HepG2 (cell line): ENCODE results near the gene PRM2. TPM values are rescaled to one million over a fixed set of nuclear protein-coding genes. Genes with fewer than 3 reads are reported as not detected.

ENCODE experiments used
- BHLHE40 ChIP-seq: IDR thresholded peaks from 2 replicates; pipeline ENCODE4 v1.6.1; 2011; ENCODE audit warnings: low read length, improper control_type of control experiment
- HNF4A ChIP-seq: sonication (generic); formaldehyde crosslinking; IDR thresholded peaks from 2 replicates; pipeline ENCODE4 v1.4.0; 2020; ENCODE audit warnings: missing genetic modification reagents
- KAT2B ChIP-seq: fragments of 150-350 bp; IDR thresholded peaks from 2 replicates; pipeline ENCODE4 v1.6.1; 2014; ENCODE audit warnings: low read depth, low read length, borderline replicate concordance
- KIAA2018 ChIP-seq: sonication (generic); formaldehyde crosslinking; IDR thresholded peaks from 2 replicates; pipeline ENCODE4 v1.5.0; 2020; ENCODE audit warnings: mild to moderate bottlenecking, missing genetic modification reagents, borderline replicate concordance
- YEATS2 ChIP-seq: sonication (generic); formaldehyde crosslinking; IDR thresholded peaks from 2 replicates; pipeline ENCODE4 v1.4.0; 2020; ENCODE audit warnings: missing genetic modification reagents, borderline replicate concordance
- ZBTB14 ChIP-seq: sonication (generic); formaldehyde crosslinking; IDR thresholded peaks from 2 replicates; pipeline ENCODE4 v1.4.0; 2020; ENCODE audit warnings: missing genetic modification reagents
- ZBTB34 ChIP-seq: sonication (generic); formaldehyde crosslinking; IDR thresholded peaks from 2 replicates; pipeline ENCODE4 v1.8.0; 2022; ENCODE audit warnings: mild to moderate bottlenecking, missing genetic modification reagents
- ZNF710 ChIP-seq: sonication (generic); formaldehyde crosslinking; IDR thresholded peaks from 2 replicates; pipeline ENCODE4 v1.5.0; 2020; ENCODE audit warnings: mild to moderate bottlenecking, missing genetic modification reagents, borderline replicate concordance
- polyA plus RNA-seq, 8 experiments: library from polyadenylated mRNA; depleted of rRNA in 3 of 8; stranded (reverse) in 7 of 8; unstranded in 1 of 8; fragments of >200 nt; fragmentation: Illumina TruSeq in 4 of 8; extraction: Trizol in 4 of 8; gene quantifications; 2 replicates each; pipeline versions ENCODE4 v1.2.1 to v1.2.3, GENCODE V29; 2011 to 2016; ENCODE audit warnings: low read depth in 4 of 8, missing spikeins in 1 of 8, mixed read lengths in 1 of 8; ENCODE audit not compliant: insufficient read depth in 1 of 8
- total RNA-seq, 5 experiments: library from RNA; depleted of rRNA; stranded (reverse); fragments of >200 nt; fragmentation: Illumina TruSeq; extraction: Trizol; gene quantifications; 2 replicates each; pipeline ENCODE4 v1.2.3, GENCODE V29; 2016; ENCODE audit warnings: low read depth in 1 of 5
- TF ChIP-seq, protein P1 (sequence below): sonication (generic); formaldehyde crosslinking; IDR thresholded peaks from 2 replicates; pipeline ENCODE4 v1.8.1; 2022; ENCODE audit warnings: mild to moderate bottlenecking, missing genetic modification reagents
- TF ChIP-seq, protein P2 (sequence below): sonication (generic); formaldehyde crosslinking; IDR thresholded peaks from 2 replicates; pipeline ENCODE4 v1.5.1; 2020; ENCODE audit warnings: mild to moderate bottlenecking, missing genetic modification reagents, moderate library complexity

PRM2 gene
- total and polyA plus RNA-seq, 2 of the 13 experiments (the other 11 are each of a cell fraction or from before 2014, with no cell fraction given), result 0.54 TPM; not detected in 1

DNA sequence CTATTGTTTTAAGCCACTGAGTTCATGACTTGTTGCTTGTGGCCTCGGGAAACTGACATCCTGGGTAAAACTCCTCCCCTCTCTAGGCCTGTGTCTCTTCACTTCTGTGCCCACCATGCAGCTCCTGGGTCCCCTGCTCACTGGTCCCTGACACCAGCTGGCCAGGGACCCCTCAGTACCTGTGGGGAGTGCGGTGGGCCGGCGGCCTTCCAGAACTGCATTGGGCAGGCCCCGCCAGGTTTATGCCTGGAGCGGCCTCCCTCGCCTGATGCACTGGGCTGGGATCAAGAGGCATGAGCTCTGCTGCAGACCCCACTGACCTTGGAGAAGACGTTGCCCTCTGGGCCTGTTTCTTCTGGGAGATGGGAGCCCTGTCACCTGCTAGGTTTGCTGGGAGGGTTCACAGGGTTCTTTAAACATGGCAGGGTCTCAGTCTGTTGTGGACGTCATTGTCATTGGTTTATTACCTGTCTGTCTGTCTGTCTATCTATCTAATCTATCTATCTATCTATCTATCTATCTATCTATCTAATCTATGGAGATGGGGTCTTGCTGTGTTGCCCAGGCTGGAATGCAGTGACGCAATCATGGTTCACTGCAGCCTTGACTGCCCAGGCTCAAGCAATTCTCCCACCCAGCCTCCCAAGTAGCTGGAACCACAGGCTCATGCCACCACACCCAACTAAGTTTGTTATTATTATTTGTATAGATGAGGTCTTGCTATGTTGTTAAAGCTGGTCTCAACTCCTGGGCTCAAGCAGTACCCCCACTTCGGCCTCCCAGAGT lies 47.5 kb upstream of the PRM2 start (continued):
- TF ChIP-seq KAT2B, result no peak
- no peak for TF ChIP-seq BHLHE40
- TF ChIP-seq, protein P1, sequence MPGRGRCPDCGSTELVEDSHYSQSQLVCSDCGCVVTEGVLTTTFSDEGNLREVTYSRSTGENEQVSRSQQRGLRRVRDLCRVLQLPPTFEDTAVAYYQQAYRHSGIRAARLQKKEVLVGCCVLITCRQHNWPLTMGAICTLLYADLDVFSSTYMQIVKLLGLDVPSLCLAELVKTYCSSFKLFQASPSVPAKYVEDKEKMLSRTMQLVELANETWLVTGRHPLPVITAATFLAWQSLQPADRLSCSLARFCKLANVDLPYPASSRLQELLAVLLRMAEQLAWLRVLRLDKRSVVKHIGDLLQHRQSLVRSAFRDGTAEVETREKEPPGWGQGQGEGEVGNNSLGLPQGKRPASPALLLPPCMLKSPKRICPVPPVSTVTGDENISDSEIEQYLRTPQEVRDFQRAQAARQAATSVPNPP (CRISPR knock-in tag), result no peak
- no peak for TF ChIP-seq KIAA2018 (CRISPR knock-in tag)
- TF ChIP-seq, protein P2, sequence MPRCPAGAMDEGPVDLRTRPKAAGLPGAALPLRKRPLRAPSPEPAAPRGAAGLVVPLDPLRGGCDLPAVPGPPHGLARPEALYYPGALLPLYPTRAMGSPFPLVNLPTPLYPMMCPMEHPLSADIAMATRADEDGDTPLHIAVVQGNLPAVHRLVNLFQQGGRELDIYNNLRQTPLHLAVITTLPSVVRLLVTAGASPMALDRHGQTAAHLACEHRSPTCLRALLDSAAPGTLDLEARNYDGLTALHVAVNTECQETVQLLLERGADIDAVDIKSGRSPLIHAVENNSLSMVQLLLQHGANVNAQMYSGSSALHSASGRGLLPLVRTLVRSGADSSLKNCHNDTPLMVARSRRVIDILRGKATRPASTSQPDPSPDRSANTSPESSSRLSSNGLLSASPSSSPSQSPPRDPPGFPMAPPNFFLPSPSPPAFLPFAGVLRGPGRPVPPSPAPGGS (CRISPR knock-in tag), result no peak
- no peak for TF ChIP-seq ZBTB34 (CRISPR knock-in tag)
- no peak for TF ChIP-seq YEATS2 (CRISPR knock-in tag)
- no peak for TF ChIP-seq HNF4A (CRISPR knock-in tag)
- TF ChIP-seq ZBTB14 (CRISPR knock-in tag), result no peak
- TF ChIP-seq ZNF710 (CRISPR knock-in tag), result no peak
